ENCODE data around the gene SUGCT. TPM values are rescaled to one million over a fixed set of nuclear protein-coding genes. Genes with fewer than 3 reads are reported as not detected.

The SUGCT gene
- polyA plus RNA-seq, 1 of the 3 experiments (the other 2 are of a cell fraction), result 53.7 TPM

DNA sequence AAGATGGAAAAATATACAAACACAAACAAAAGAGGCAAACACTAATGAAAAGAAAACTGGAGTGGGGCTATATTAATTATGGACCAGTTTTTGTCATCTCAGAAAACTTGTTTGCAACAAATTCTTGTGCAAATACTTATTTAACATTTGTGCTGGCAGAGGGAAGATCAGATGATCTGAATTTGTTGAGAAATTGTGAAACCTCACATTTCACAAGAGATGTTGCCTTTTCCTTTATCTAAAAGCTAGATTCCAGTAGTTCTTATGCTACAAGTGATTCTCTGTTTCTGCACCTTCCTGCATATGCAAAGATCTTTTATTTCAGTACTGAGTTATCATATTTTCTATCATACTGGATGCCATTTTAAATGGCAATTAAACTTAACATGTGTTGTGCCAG lies 320.7 kb downstream of the SUGCT start:
- POLR2A ChIA-PET, result no interaction called here
- no peak overlapping the region for H2AFZ ChIP-seq (ENCODE audit: low read depth)
- H3K4me1 ChIP-seq (ENCODE audit: control insufficient read depth in 1 of 2, insufficient read depth in 2 of 2, low read depth in 1 of 2, low read length in 1 of 2), result no peaks in the 10 kb centered on the region; a peak in 1 of 4 replicates
- no peaks in the 10 kb centered on the region for H3K9me3 ChIP-seq
- CTCF ChIA-PET, result interaction anchor here (1.2 kb wide), 1 partner anchor 29 kb away, joined by 3 read pairs; no protein-coding TSS in a partner anchor
- H3F3A ChIP-seq (replicated peaks; ENCODE audit: insufficient read depth), result no peaks in the 10 kb centered on the region
- no peaks in the 10 kb centered on the region for H3K79me2 ChIP-seq (ENCODE audit: insufficient read depth)
- H3K27ac ChIP-seq (ENCODE audit: low read depth in 2 of 2, low read length in 1 of 2), result no peak overlapping the region
- H4K20me1 ChIP-seq (ENCODE audit: insufficient read depth), result no peaks in the 10 kb centered on the region
- H3K4me2 ChIP-seq, result no peak overlapping the region
- H3K9me2 ChIP-seq, result no peaks in the 10 kb centered on the region
- no peak overlapping the region for H3K4me3 ChIP-seq (ENCODE audit: low read depth in 2 of 2, low read length in 1 of 2)
- no peaks in the 10 kb centered on the region for H3K36me3 ChIP-seq (replicated peaks in 1 of 2; ENCODE audit: control insufficient read depth in 1 of 2, insufficient read depth in 2 of 2, low read length in 1 of 2)
- no peaks in the 10 kb centered on the region for H3K27me3 ChIP-seq (ENCODE audit: insufficient read depth)
- DNase-seq, result no peak
- no peak overlapping the region for H3K9ac ChIP-seq
- TF ChIP-seq, protein P1, sequence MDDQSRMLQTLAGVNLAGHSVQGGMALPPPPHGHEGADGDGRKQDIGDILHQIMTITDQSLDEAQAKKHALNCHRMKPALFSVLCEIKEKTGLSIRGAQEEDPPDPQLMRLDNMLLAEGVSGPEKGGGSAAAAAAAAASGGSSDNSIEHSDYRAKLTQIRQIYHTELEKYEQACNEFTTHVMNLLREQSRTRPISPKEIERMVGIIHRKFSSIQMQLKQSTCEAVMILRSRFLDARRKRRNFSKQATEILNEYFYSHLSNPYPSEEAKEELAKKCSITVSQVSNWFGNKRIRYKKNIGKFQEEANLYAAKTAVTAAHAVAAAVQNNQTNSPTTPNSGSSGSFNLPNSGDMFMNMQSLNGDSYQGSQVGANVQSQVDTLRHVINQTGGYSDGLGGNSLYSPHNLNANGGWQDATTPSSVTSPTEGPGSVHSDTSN (IDR thresholded peaks at IDR 0.05), result no peak
- no peak for TF ChIP-seq JUND (IDR thresholded peaks at IDR 0.05)
- TF ChIP-seq YY1 (IDR thresholded peaks at IDR 0.05; ENCODE audit: low read depth), result no peak
- TF ChIP-seq, protein P2, sequence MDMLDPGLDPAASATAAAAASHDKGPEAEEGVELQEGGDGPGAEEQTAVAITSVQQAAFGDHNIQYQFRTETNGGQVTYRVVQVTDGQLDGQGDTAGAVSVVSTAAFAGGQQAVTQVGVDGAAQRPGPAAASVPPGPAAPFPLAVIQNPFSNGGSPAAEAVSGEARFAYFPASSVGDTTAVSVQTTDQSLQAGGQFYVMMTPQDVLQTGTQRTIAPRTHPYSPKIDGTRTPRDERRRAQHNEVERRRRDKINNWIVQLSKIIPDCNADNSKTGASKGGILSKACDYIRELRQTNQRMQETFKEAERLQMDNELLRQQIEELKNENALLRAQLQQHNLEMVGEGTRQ (IDR thresholded peaks at IDR 0.05; ENCODE audit: borderline replicate concordance, low read depth, low read length), result no peak
- TF ChIP-seq FOSL2 (IDR thresholded peaks at IDR 0.05; ENCODE audit: borderline replicate concordance, low read depth), result no peak

DNA sequence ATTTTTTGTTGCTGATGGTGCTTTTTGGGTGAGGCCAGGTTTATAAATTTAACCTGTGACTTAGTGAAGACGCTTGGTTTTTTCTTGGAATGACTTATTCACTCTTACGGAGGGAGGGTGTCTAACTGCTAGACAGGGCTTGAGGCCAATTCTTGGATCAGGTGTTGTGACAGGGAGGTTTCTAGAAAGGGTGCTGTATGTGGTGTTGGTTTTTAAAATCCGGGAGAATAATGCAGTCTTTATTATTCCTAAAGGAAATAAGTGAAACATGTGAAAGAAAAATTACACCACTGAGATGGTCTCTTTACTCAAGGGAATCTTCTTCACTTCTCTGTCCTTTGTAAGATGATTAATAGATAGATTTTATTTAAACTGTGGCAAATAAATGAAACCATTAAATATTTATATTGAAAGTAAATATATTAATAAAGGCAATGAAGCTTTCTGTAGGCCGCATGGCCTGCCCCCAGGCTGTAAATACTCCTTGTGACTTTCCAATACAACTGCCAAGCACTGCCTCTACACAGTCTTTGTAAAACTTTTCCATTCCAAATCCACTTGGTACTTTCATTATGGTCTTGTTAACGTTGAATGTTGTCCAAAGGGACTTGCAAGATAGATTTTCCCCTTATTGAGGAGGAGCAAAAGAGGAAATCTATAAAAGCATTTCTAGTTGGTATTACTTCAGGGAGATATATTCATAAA lies 323.1 kb downstream of the SUGCT start:
- no peaks in the 10 kb centered on the region for H3K9me2 ChIP-seq
- H3K79me2 ChIP-seq (ENCODE audit: insufficient read depth), result no peaks in the 10 kb centered on the region
- H3K36me3 ChIP-seq (replicated peaks in 1 of 2; ENCODE audit: control insufficient read depth in 1 of 2, insufficient read depth in 2 of 2, low read length in 1 of 2), result no peaks in the 10 kb centered on the region
- no peaks in the 10 kb centered on the region for H3F3A ChIP-seq (replicated peaks; ENCODE audit: insufficient read depth)
- DNase-seq, result no peak
- no peaks in the 10 kb centered on the region; a peak in 1 of 4 replicates for H3K4me1 ChIP-seq (ENCODE audit: control insufficient read depth in 1 of 2, insufficient read depth in 2 of 2, low read depth in 1 of 2, low read length in 1 of 2)
- H3K4me2 ChIP-seq, result no peak overlapping the region
- no peaks in the 10 kb centered on the region for H3K9me3 ChIP-seq
- H3K27me3 ChIP-seq (ENCODE audit: insufficient read depth), result no peaks in the 10 kb centered on the region
- ChIA-PET CTCF (no interaction called here), POLR2A (no interaction called here)
- no peak overlapping the region for H3K27ac ChIP-seq (ENCODE audit: low read depth in 2 of 2, low read length in 1 of 2)
- no peak overlapping the region for H3K4me3 ChIP-seq (ENCODE audit: low read depth in 2 of 2, low read length in 1 of 2)
- H2AFZ ChIP-seq (ENCODE audit: low read depth), result no peak overlapping the region
- WGBS (ENCODE audit: low lambda C conversion rate), result 85% methylated on average over 5 of the region's 5 CpGs
- no peak overlapping the region for H3K9ac ChIP-seq
- no peaks in the 10 kb centered on the region for H4K20me1 ChIP-seq (ENCODE audit: insufficient read depth)
- no peak for TF ChIP-seq RAD21 (IDR thresholded peaks at IDR 0.05; ENCODE audit: low read length)
- no peak for TF ChIP-seq FOXM1 (IDR thresholded peaks at IDR 0.05; ENCODE audit: low read depth)
- TF ChIP-seq, protein P3, sequence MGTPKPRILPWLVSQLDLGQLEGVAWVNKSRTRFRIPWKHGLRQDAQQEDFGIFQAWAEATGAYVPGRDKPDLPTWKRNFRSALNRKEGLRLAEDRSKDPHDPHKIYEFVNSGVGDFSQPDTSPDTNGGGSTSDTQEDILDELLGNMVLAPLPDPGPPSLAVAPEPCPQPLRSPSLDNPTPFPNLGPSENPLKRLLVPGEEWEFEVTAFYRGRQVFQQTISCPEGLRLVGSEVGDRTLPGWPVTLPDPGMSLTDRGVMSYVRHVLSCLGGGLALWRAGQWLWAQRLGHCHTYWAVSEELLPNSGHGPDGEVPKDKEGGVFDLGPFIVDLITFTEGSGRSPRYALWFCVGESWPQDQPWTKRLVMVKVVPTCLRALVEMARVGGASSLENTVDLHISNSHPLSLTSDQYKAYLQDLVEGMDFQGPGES (IDR thresholded peaks at IDR 0.05; ENCODE audit: low read depth, low read length), result no peak
- TF ChIP-seq RXRA (IDR thresholded peaks at IDR 0.05; ENCODE audit: borderline replicate concordance, low read depth), result no peak
- no peak for TF ChIP-seq EZH2phosphoT487 (IDR thresholded peaks at IDR 0.05; ENCODE audit: borderline replicate concordance, low read depth)
- TF ChIP-seq, protein P4, sequence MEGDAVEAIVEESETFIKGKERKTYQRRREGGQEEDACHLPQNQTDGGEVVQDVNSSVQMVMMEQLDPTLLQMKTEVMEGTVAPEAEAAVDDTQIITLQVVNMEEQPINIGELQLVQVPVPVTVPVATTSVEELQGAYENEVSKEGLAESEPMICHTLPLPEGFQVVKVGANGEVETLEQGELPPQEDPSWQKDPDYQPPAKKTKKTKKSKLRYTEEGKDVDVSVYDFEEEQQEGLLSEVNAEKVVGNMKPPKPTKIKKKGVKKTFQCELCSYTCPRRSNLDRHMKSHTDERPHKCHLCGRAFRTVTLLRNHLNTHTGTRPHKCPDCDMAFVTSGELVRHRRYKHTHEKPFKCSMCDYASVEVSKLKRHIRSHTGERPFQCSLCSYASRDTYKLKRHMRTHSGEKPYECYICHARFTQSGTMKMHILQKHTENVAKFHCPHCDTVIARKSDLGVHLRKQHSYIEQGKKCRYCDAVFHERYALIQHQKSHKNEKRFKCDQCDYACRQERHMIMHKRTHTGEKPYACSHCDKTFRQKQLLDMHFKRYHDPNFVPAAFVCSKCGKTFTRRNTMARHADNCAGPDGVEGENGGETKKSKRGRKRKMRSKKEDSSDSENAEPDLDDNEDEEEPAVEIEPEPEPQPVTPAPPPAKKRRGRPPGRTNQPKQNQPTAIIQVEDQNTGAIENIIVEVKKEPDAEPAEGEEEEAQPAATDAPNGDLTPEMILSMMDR (IDR thresholded peaks at IDR 0.05), result no peak
- TF ChIP-seq, protein P2 (IDR thresholded peaks at IDR 0.05; ENCODE audit: borderline replicate concordance, low read depth, low read length), result no peak
- no peak for TF ChIP-seq NFIC (IDR thresholded peaks at IDR 0.05; ENCODE audit: borderline replicate concordance)
- no peak for TF ChIP-seq CHD2 (IDR thresholded peaks at IDR 0.05; ENCODE audit: low read length, partially characterized antibody)
- TF ChIP-seq FOSL2 (IDR thresholded peaks at IDR 0.05; ENCODE audit: borderline replicate concordance, low read depth), result no peak
- no peak for TF ChIP-seq GATA2 (CRISPR knock-in tag; IDR thresholded peaks at IDR 0.05)
- no peak for TF ChIP-seq SIN3A (IDR thresholded peaks at IDR 0.05; ENCODE audit: borderline replicate concordance, low read depth, low read length)
- no peak for TF ChIP-seq RCOR1 (IDR thresholded peaks at IDR 0.05; ENCODE audit: low read length)
- no peak for TF ChIP-seq FOXJ3 (CRISPR knock-in tag; IDR thresholded peaks at IDR 0.05)
- no peak for TF ChIP-seq SMC3 (IDR thresholded peaks at IDR 0.05; ENCODE audit: low read depth, low read length)
- TF ChIP-seq EP300 (IDR thresholded peaks at IDR 0.05; ENCODE audit: borderline replicate concordance in 1 of 2, low read depth in 1 of 2, low read length in 1 of 2), result no peak
- no peak for TF ChIP-seq POLR2AphosphoS5 (IDR thresholded peaks at IDR 0.05; ENCODE audit: low read depth, low read length)
- TF ChIP-seq NRF1 (IDR thresholded peaks at IDR 0.05; ENCODE audit: low read depth, low read length), result no peak

Measured in SK-N-SH (cell line).